K562 (cell line): ENCODE measurements around the gene FOS. TPM values are rescaled to one million over a fixed set of nuclear protein-coding genes. Genes with fewer than 3 reads are reported as not detected.

ENCODE experiments used
- ATAC-seq: fragments of 200-7000 bp; cut with Tn5 transposase; 3 replicates; pipeline ENCODE4 v1.9.1; 2020; ENCODE audit warnings: moderate library complexity
- BruUV-seq: library from RNA; stranded (reverse); fragments of 400-500 nt; replicated peaks from 2 replicates; lab custom pipeline; 2021; lab: Mats Ljungman, UMichigan
- CTCF ChIA-PET: fragments of 300-600 bp; formaldehyde crosslinking; extraction: SDS; loops from one replicate; lab custom pipeline; 2021; ENCODE audit warnings: low intra/inter-chr PET ratio; lab: Yijun Ruan, JAX
- POLR2A ChIA-PET: fragments of 300-600, 350-650 bp; sonication (Branson Sonifier 250); formaldehyde crosslinking; extraction: SDS; loops from one replicate; lab custom pipeline; 2021; ENCODE audit warnings: antibody characterized with exemption, inconsistent platforms; lab: Yijun Ruan, JAX
- DNase-seq, 4 experiments: peaks; one replicate each; pipeline versions ENCODE4 v3.0.0 to v3.0.0-alpha.2; 2011 to 2018; ENCODE audit warnings: low spot score in 3 of 4, mixed read lengths in 3 of 4; ENCODE audit errors: extremely low read depth in 1 of 4
- FAIRE-seq: peaks from 2 replicates; lab custom pipeline; 2011; peaks lifted over from hg19 to GRCh38; lab: Jason Lieb, UNC
- H2AFZ ChIP-seq: 2 replicates; pipeline ENCODE4 v1.6.0; 2011; ENCODE audit warnings: low read depth, low read length, control low read depth, inconsistent platforms
- H3K27ac ChIP-seq: fragments of 200-600 bp; 3 replicates; pipeline ENCODE4 v1.8.0; 2011; ENCODE audit warnings: low read depth, mild to moderate bottlenecking, control low read depth, inconsistent platforms, low read length, moderate library complexity, mixed read lengths; ENCODE audit errors: extremely low read depth
- H3K27me3 ChIP-seq, 2 experiments: fragments of 300-600 bp in 1 of 2; 2 replicates in 1 of 2; 3 replicates in 1 of 2; pipeline versions ENCODE4 v1.6.0 to v1.8.0; 2011; ENCODE audit warnings: inconsistent platforms in 2 of 2, low read length in 2 of 2, mild to moderate bottlenecking in 1 of 2, mixed read lengths in 1 of 2, moderate library complexity in 1 of 2; ENCODE audit not compliant: control insufficient read depth in 2 of 2, insufficient read depth in 2 of 2
- H3K36me3 ChIP-seq: fragments of 300-600 bp; 3 replicates; pipeline ENCODE4 v1.8.0; 2011; ENCODE audit warnings: mild to moderate bottlenecking, low read length, inconsistent platforms; ENCODE audit not compliant: control insufficient read depth, insufficient read depth
- H3K4me1 ChIP-seq, 2 experiments: fragments of 200-600 bp in 1 of 2; replicated peaks in 1 of 2; 2 replicates in 1 of 2; 3 replicates in 1 of 2; pipeline versions ENCODE4 v1.5.1 to v1.8.0; 2011; ENCODE audit warnings: inconsistent platforms in 2 of 2, low read length in 2 of 2, mild to moderate bottlenecking in 1 of 2, mixed read lengths in 1 of 2, moderate library complexity in 1 of 2; ENCODE audit not compliant: control insufficient read depth in 2 of 2, insufficient read depth in 2 of 2
- H3K4me2 ChIP-seq: 2 replicates; pipeline ENCODE4 v1.6.1; 2011; ENCODE audit warnings: low read length, control low read depth, inconsistent platforms, mixed read lengths; ENCODE audit not compliant: insufficient read depth
- H3K4me3 ChIP-seq: fragments of 200-600 bp; sonication (generic), shearing (Covaris generic); 2 replicates; pipeline ENCODE4 v1.5.1; 2016; ENCODE audit warnings: control low read depth, inconsistent platforms
- H3K79me2 ChIP-seq: fragments of 200-600 bp; 3 replicates; pipeline ENCODE4 v1.8.0; 2011; ENCODE audit warnings: low read length, inconsistent platforms; ENCODE audit not compliant: control insufficient read depth, insufficient read depth
- H3K9ac ChIP-seq, 2 experiments: 2 replicates each; pipeline versions ENCODE4 v1.6.0 to v1.6.1; 2011; ENCODE audit warnings: low read depth in 2 of 2, low read length in 2 of 2, control low read depth in 1 of 2, inconsistent platforms in 1 of 2, mild to moderate bottlenecking in 1 of 2, mixed read lengths in 1 of 2; ENCODE audit not compliant: insufficient read depth in 1 of 2
- H3K9me1 ChIP-seq: one replicate; pipeline ENCODE4 v1.6.0; 2011; ENCODE audit warnings: inconsistent platforms, mild to moderate bottlenecking, low read length, moderate library complexity; ENCODE audit not compliant: control insufficient read depth, insufficient read depth
- H3K9me3 ChIP-seq: replicated peaks from 2 replicates; pipeline ENCODE4 v1.5.1; 2011; ENCODE audit warnings: low read depth, low read length, inconsistent platforms; ENCODE audit not compliant: control insufficient read depth, insufficient read depth
- H4K20me1 ChIP-seq: replicated peaks from 2 replicates; pipeline ENCODE4 v1.6.1; 2011; ENCODE audit warnings: low read length, inconsistent platforms, mixed read lengths; ENCODE audit not compliant: control insufficient read depth, insufficient read depth
- CSDE1 ChIP-seq, 2 experiments: fragments of 450-650 bp; IDR thresholded peaks; 2 replicates each; pipeline ENCODE4 v1.6.1; 2016; ENCODE audit warnings: mild to moderate bottlenecking in 1 of 2
- FOXA1 ChIP-seq: fragments of 450-650 bp; IDR thresholded peaks from 2 replicates; pipeline ENCODE4 v1.6.1; 2016; ENCODE audit warnings: mild to moderate bottlenecking, borderline replicate concordance
- FOXM1 ChIP-seq, 2 experiments: fragments of 450-650 bp in 1 of 2; sonication (generic) in 1 of 2; formaldehyde crosslinking in 1 of 2; IDR thresholded peaks; 2 replicates each; pipeline versions ENCODE4 v1.6.1 to v1.9.0; 2017 to 2022; ENCODE audit warnings: low read depth in 2 of 2, mild to moderate bottlenecking in 2 of 2, missing genetic modification reagents in 1 of 2, moderate library complexity in 1 of 2
- HLTF ChIP-seq: fragments of 450-650 bp; IDR thresholded peaks from 2 replicates; pipeline ENCODE4 v1.6.1; 2016
- LEF1 ChIP-seq: fragments of 450-650 bp; IDR thresholded peaks from 2 replicates; pipeline ENCODE4 v1.6.1; 2016; ENCODE audit warnings: mild to moderate bottlenecking
- NELFE ChIP-seq: IDR thresholded peaks from 2 replicates; pipeline ENCODE4 v1.6.1; 2011; ENCODE audit warnings: mild to moderate bottlenecking; ENCODE audit not compliant: insufficient read depth, insufficient read length
- SAP30 ChIP-seq: fragments of 200-600 bp; sonication (generic); IDR thresholded peaks from 2 replicates; pipeline ENCODE4 v1.6.1; 2012; ENCODE audit warnings: borderline replicate concordance, low read depth, mild to moderate bottlenecking, moderate library complexity, low read length, control low read depth, inconsistent platforms; ENCODE audit not compliant: insufficient read depth, poor library complexity, severe bottlenecking
- SLC30A9 ChIP-seq: fragments of 250-450 bp; sonication (Bioruptor Pico); IDR thresholded peaks from 2 replicates; pipeline ENCODE4 v1.8.0; 2022; ENCODE audit warnings: mild to moderate bottlenecking, moderate library complexity
- SOX6 ChIP-seq: fragments of 450-650 bp; IDR thresholded peaks from 2 replicates; pipeline ENCODE4 v1.6.1; 2014; ENCODE audit warnings: mild to moderate bottlenecking
- ZBTB1 ChIP-seq: sonication (generic); formaldehyde crosslinking; IDR thresholded peaks from 2 replicates; pipeline ENCODE4 v1.8.1; 2023; ENCODE audit warnings: missing genetic modification reagents, low read depth, mild to moderate bottlenecking, borderline replicate concordance
- ZSCAN32 ChIP-seq: fragments of 450-650 bp; formaldehyde crosslinking; IDR thresholded peaks from 2 replicates; pipeline ENCODE4 v1.4.0; 2020; ENCODE audit warnings: mild to moderate bottlenecking, moderate library complexity
- WGBS: fragments of 100-300 bp; shearing (Covaris generic); methylation state at CpG from one replicate; pipeline ENCODE4 v1.1.6; 2016; ENCODE audit warnings: low coverage, mixed read lengths; ENCODE audit not compliant: insufficient coverage; ENCODE audit errors: missing lambda C conversion rate; 5-methylcytosine and 5-hydroxymethylcytosine counted together
- in situ Hi-C: fragments of 300-500 bp; cut with MboI; formaldehyde crosslinking; loops from 4 replicates; pipeline ENCODE4 v1.15.0; 2018; ENCODE audit warnings: inconsistent platforms, mixed read lengths
- intact Hi-C: fragments of 100-400 bp; cut with micrococcal nuclease; formaldehyde crosslinking; loops from 2 replicates; pipeline ENCODE4 v1.14.2; 2022
- polyA plus RNA-seq, 8 experiments: library from polyadenylated mRNA; depleted of rRNA in 4 of 8; stranded (reverse) in 5 of 8; unstranded in 3 of 8; fragments of >200 nt; fragmentation: Nextera tagmentation in 2 of 8; fragmentation: Illumina TruSeq in 1 of 8; extraction: Ambion mirVana in 2 of 8; extraction: Trizol in 1 of 8; gene quantifications; 2 replicates each; pipeline versions ENCODE4 v1.2.1 to v1.2.3, GENCODE V29; 2011 to 2014; ENCODE audit warnings: inconsistent platforms in 1 of 8, missing spikeins in 1 of 8
- total RNA-seq, 7 experiments: library from RNA; depleted of rRNA in 6 of 7; stranded (reverse); fragments of >200 nt in 6 of 7; fragmentation: Illumina TruSeq in 2 of 7; extraction: Trizol in 2 of 7; gene quantifications; 2 replicates each; pipeline versions ENCODE4 v1.2.1 to v1.2.3, GENCODE V29; 2011 to 2021; ENCODE audit warnings: low replicate concordance in 1 of 7
- TF ChIP-seq, protein P1 (sequence below): fragments of 250-450 bp; sonication (Bioruptor Pico); IDR thresholded peaks from 2 replicates; pipeline ENCODE4 v1.9.0; 2021; ENCODE audit warnings: mild to moderate bottlenecking, inconsistent platforms
- TF ChIP-seq, protein P2 (sequence below), 2 experiments: fragments of 450-650 bp in 1 of 2; sonication (generic) in 1 of 2; formaldehyde crosslinking; conservative IDR thresholded peaks; 2 replicates each; pipeline versions ENCODE4 v1.4.0 to v1.8.1; 2020 to 2022; ENCODE audit warnings: mild to moderate bottlenecking in 1 of 2, missing genetic modification reagents in 1 of 2

Gene FOS
- total and polyA plus RNA-seq, 9 of the 15 experiments (the other 6 are each of a cell fraction or from before 2014, with no cell fraction given), result 0.54 to 13.8 (median 8.9) TPM

DNA sequence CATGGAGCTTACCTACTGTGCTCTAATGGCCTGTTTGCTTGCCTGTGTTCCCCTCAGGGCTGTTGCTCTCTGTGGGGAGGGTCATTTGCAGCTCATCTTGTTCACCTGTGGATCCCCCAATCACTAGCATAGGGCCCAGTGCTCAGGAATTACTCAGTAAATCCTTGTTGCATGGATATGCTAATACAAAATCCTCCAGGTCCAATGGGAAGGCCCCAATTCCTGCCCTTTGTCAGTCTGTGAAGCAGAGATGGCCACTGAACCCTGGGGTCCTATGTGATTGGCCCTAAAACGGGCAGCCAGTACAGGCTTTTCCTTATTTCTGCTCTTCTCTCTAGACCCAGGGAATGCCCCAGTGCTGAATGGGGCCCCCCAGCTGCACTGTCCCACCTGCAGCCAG is 44.1 kb downstream of the FOS start (continued):
- TF ChIP-seq SAP30 (no peak), ZBTB1 (no peak), ZSCAN32 (CRISPR knock-in tag) (no peak), HLTF (no peak), SLC30A9 (no peak), NELFE (no peak), FOXA1 (no peak), SOX6 (no peak)
- TF ChIP-seq, protein P1, sequence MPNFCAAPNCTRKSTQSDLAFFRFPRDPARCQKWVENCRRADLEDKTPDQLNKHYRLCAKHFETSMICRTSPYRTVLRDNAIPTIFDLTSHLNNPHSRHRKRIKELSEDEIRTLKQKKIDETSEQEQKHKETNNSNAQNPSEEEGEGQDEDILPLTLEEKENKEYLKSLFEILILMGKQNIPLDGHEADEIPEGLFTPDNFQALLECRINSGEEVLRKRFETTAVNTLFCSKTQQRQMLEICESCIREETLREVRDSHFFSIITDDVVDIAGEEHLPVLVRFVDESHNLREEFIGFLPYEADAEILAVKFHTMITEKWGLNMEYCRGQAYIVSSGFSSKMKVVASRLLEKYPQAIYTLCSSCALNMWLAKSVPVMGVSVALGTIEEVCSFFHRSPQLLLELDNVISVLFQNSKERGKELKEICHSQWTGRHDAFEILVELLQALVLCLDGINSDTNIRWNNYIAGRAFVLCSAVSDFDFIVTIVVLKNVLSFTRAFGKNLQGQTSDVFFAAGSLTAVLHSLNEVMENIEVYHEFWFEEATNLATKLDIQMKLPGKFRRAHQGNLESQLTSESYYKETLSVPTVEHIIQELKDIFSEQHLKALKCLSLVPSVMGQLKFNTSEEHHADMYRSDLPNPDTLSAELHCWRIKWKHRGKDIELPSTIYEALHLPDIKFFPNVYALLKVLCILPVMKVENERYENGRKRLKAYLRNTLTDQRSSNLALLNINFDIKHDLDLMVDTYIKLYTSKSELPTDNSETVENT (CRISPR knock-in tag), result no peak

- no peaks in the 10 kb centered on the region for H3K4me1 ChIP-seq
- no peaks in the 10 kb centered on the region for H4K20me1 ChIP-seq
- H3K4me2 ChIP-seq, result no peak overlapping the region
- no peak for FAIRE-seq
- ChIA-PET CTCF (no interaction called here), POLR2A (interaction anchor here (0.6 kb wide), 2 partner anchors 200 to 762 kb away, joined by 3 read pairs; no protein-coding TSS in a partner anchor)
- H3K27me3 ChIP-seq, result peaks cover 3 to 31% of the 10 kb centered on the region in 2 experiments; a peak in 3 of 5 replicates
- intact Hi-C loops (no loop called here), in situ Hi-C loops (no loop called here)
- H3K36me3 ChIP-seq, result no peaks in the 10 kb centered on the region
- no peaks in the 10 kb centered on the region for H3K79me2 ChIP-seq
- H3K9me1 ChIP-seq, result no peaks in the 10 kb centered on the region
- H3K27ac ChIP-seq, result no peak overlapping the region
- BruUV-seq, result no TSS peak
- no peak for DNase-seq
- no peak overlapping the region for H3K9ac ChIP-seq
- H3K9me3 ChIP-seq, result no peaks in the 10 kb centered on the region
- H2AFZ ChIP-seq, result no peak overlapping the region
- no peak overlapping the region for H3K4me3 ChIP-seq
- no peak for ATAC-seq
- WGBS, result 4% methylated on average over 6 of the region's 6 CpGs
- TF ChIP-seq CSDE1 (IDR thresholded peaks at IDR 0.05) (no peak), FOXM1 (IDR thresholded peaks at IDR 0.05; ENCODE audit: low read depth) (no peak), FOXM1 (CRISPR knock-in tag; IDR thresholded peaks at IDR 0.05; ENCODE audit: low read depth) (no peak), LEF1 (no peak)
- TF ChIP-seq, protein P2, sequence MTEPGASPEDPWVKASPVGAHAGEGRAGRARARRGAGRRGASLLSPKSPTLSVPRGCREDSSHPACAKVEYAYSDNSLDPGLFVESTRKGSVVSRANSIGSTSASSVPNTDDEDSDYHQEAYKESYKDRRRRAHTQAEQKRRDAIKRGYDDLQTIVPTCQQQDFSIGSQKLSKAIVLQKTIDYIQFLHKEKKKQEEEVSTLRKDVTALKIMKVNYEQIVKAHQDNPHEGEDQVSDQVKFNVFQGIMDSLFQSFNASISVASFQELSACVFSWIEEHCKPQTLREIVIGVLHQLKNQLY (CRISPR knock-in tag; conservative IDR thresholded peaks at IDR 0.05), result no peak
Observed at GRCh38 chr14:75323571-75323970, 44.9 kb downstream of the FOS start.
